ENCODE measurements around the gene MRPL4. TPM values are rescaled to one million over a fixed set of nuclear protein-coding genes. Genes with fewer than 3 reads are reported as not detected.

MRPL4 gene
- total RNA-seq, 1 experiment from 2014 or later = 99.3 TPM

- Histone ChIP-seq H3K4me1 (ENCODE audit: insufficient read depth, low read length) (no peaks in the 10 kb centered on the region), H3K23me2 (ENCODE audit: insufficient read length, low read depth, low read length, poor library complexity, severe bottlenecking) (peaks cover 16% of the 10 kb centered on the region), H3K23ac (ENCODE audit: insufficient read length, low read depth, low read length) (no peak overlapping the region), H2BK15ac (ENCODE audit: low read depth, low read length) (no peak overlapping the region), H3K27ac (ENCODE audit: insufficient read length, low read depth, low read length) (no peak overlapping the region), H3T11ph (ENCODE audit: low read length) (no peak overlapping the region), H3K79me2 (ENCODE audit: insufficient read depth, low read length) (no peaks in the 10 kb centered on the region), H2BK20ac (ENCODE audit: low read depth, low read length, poor library complexity, severe bottlenecking) (no peak overlapping the region), H4K5ac (ENCODE audit: insufficient read length, low read depth, low read length) (no peak overlapping the region), H3K18ac (ENCODE audit: insufficient read length, low read depth, low read length) (no peak overlapping the region), H4K8ac (replicated peaks; ENCODE audit: insufficient read length, low read depth, low read length) (no peak overlapping the region), H2BK5ac (ENCODE audit: insufficient read length, low read length) (no peak overlapping the region), H2BK12ac (ENCODE audit: insufficient read length, low read depth, low read length) (no peak overlapping the region), H4K20me1 (ENCODE audit: control insufficient read depth, insufficient read depth, insufficient read length) (no peaks in the 10 kb centered on the region), H2AFZ (ENCODE audit: low read length) (no peak overlapping the region), H3K9me3 (ENCODE audit: control insufficient read depth, low read depth, low read length) (no peaks in the 10 kb centered on the region), H3K79me1 (ENCODE audit: insufficient read depth, low read depth, low read length, poor library complexity, severe bottlenecking) (no peaks in the 10 kb centered on the region), H2BK120ac (ENCODE audit: low read depth, low read length, poor library complexity, severe bottlenecking) (no peak overlapping the region), H3K4ac (ENCODE audit: low read depth, low read length) (no peak overlapping the region), H3K14ac (ENCODE audit: insufficient read depth, low read length) (no peak overlapping the region), H4K91ac (ENCODE audit: insufficient read length, low read depth, low read length) (no peak overlapping the region), H3K27me3 (ENCODE audit: insufficient read depth, low read length) (peaks cover 10% of the 10 kb centered on the region; the same call in 1 of the 2 replicates), H3K9ac (ENCODE audit: extremely low read depth, insufficient read length, low read length) (no peak overlapping the region), H2AK5ac (ENCODE audit: insufficient read length, low read length) (no peak overlapping the region), H3K56ac (ENCODE audit: insufficient read length, low read depth, low read length) (no peak overlapping the region), H3K4me2 (ENCODE audit: insufficient read depth, insufficient read length, low read length) (no peak overlapping the region)
- peaks cover 49% of the 10 kb centered on the region for H3K27me3 Mint-ChIP-seq (ENCODE audit: low read depth)
- H3K4me3 Mint-ChIP-seq = no peak overlapping the region
- TF ChIP-seq CTCF (conservative IDR thresholded peaks at IDR 0.05) = no peak
- peaks cover 0 to 7% (median 0%) of the 10 kb centered on the region in 3 experiments; a peak in 3 of 7 replicates for H3K36me3 Mint-ChIP-seq (ENCODE audit: insufficient read depth in 1 of 3, low read depth in 3 of 3)
- peaks cover 0 to 3% of the 10 kb centered on the region in 2 experiments; a peak in 2 of 5 replicates for H3K9me3 Mint-ChIP-seq
- no peak overlapping the region for H3K27ac Mint-ChIP-seq
- no peak for DNase-seq
- peaks cover 5 to 24% of the 10 kb centered on the region in 2 experiments; a peak in 3 of 4 replicates for H3K4me1 Mint-ChIP-seq
- no CpG with 5 or more reads among the region's 13 CpGs for WGBS (ENCODE audit: extremely low coverage, insufficient read length, low lambda C conversion rate)
These were observed 32.9 kb downstream of the MRPL4 start for GRCh38 chr19:10284960-10285278.

Measured in H9 (cell line).